Fibroblast of pulmonary artery (primary cell): Measurements from ENCODE around the gene NR1H3.
A peak's percentile ranks its signal among the peaks of the same experiment; 100 is the strongest.

ENCODE experiments used
- DNase-seq: peaks from one replicate; pipeline ENCODE4 v3.0.0-alpha.2; 2010; ENCODE audit warnings: low read depth
- H3K4me3 ChIP-seq: replicated peaks from 2 replicates; pipeline ENCODE4 v1.5.1; 2011; ENCODE audit warnings: low read depth, mild to moderate bottlenecking, control low read depth, low read length, moderate library complexity
- CTCF ChIP-seq: IDR thresholded peaks from 2 replicates; pipeline ENCODE4 v1.5.1; 2011; ENCODE audit warnings: mild to moderate bottlenecking, control low read depth, low read length, inconsistent platforms; ENCODE audit errors: missing control alignments

NR1H3 gene

GRCh38 chr11:47267876-47268275, 10.1 kb downstream of the NR1H3 start:
- TF ChIP-seq CTCF, result no peak
- DNase-seq, result no peak
- H3K4me3 ChIP-seq, result no peak overlapping the region

GRCh38 chr11:47268448-47269001, 10.7 kb downstream of the NR1H3 start:
- no peak overlapping the region for H3K4me3 ChIP-seq
- DNase-seq, result no peak
- TF ChIP-seq CTCF, result no peak

DNA sequence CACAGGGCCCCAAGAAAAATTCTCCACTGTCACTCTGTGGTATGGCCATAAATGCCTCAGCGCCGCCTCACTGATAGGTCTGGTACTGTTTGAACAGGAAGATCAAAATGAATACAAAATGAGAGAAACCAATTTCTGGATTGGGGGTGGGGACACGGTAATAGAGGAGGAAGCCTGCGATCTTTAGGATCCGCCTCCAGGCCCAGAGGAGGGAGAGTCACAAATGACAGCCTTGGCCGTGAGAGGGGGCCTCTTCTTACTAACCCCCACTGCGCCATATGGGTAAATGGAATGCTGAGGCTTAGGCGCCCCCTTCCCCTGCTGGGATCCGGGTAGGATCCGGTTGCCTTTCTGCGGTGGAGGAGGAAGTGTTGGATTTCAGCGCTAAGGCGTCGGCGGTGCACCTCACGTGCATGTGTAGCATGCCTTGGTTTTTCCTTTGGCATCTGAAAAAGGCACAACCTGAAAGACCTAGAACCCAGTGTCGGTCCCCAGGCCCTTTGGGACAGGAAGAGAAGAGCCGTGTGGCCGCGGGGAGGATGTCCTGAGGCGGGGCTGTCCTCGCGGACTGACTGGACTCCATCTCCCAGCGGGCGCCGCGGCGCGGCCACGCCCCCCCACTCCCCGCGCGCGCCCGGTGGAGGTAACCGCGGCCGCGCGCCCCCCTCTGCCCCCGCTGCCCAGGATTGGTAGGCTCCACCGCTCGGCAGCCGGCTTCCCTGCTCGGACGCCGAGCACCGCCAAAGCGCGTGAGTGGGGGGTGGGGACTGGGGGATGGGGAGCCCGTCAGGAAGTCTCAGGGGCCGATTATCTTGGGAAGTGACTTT, 11.4 kb downstream of the NR1H3 start:
- peak; percentile 3 for TF ChIP-seq CTCF
- DNase-seq, result peak; percentile 87
- H3K4me3 ChIP-seq, result peak overlapping the region; percentile 70

- DNase-seq, result peak; percentile 83
- peak within 1 kb of the TSS; percentile 70 for H3K4me3 ChIP-seq
- no peak for TF ChIP-seq CTCF
Measured at GRCh38 chr11:47269829-47270305, 12.1 kb downstream of the NR1H3 start, which contains the start of gene MADD. Gene MADD (plus strand): TSS chr11:47270133.

- DNase-seq, result peak; percentile 62
- no peak for TF ChIP-seq CTCF
- peak overlapping the region; percentile 70 for H3K4me3 ChIP-seq
Measured at GRCh38 chr11:47270331-47271271, 12.8 kb downstream of the NR1H3 start.

DNA sequence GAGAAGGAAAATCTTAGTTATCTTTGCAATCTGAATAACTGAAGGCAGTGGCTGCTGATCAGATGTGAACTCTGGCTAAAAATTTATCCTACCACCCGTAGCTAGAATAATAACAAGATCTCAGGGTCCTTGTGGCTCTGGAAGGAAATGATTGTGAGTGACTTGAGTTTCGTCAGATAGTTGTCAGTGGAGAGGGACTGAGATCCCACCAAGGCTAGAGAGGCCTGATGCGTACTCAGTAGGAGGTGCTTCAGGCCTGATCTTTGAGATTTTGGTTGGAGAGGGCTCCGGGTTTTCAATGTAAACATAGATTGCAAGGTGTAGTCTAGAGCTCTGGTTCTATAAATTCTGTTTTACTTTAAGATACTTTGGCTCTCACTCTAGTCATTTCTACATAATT, 13.5 kb downstream of the NR1H3 start:
- no peak for DNase-seq
- H3K4me3 ChIP-seq, result peak overlapping the region; percentile 70
- no peak for TF ChIP-seq CTCF
